PC-3 (cell line): Measurements from ENCODE around the gene UACA.

ENCODE experiments used
- CTCF ChIP-seq: fragments of 300-600 bp; sonication (generic); conservative IDR thresholded peaks from 2 replicates; pipeline ENCODE4 v1.5.1; 2017; ENCODE audit warnings: antibody characterized with exemption, low read depth, mild to moderate bottlenecking, low read length
- EZH2 ChIP-seq: fragments of 300-600 bp; sonication (generic); IDR thresholded peaks from one replicate; pipeline ENCODE4 v1.6.1; 2017; ENCODE audit warnings: antibody characterized with exemption, mild to moderate bottlenecking, low read length; ENCODE audit not compliant: unreplicated experiment
- EZH2phosphoT487 ChIP-seq: fragments of 300-600 bp; sonication (generic); IDR thresholded peaks from 2 replicates; pipeline ENCODE4 v1.6.1; 2018; ENCODE audit warnings: mild to moderate bottlenecking, antibody characterized with exemption, low read length, borderline replicate concordance

- TF ChIP-seq CTCF, result no peak
- TF ChIP-seq EZH2phosphoT487, result no peak
- no peak for TF ChIP-seq EZH2
These were observed 75.9 kb downstream of the UACA start for GRCh38 chr15:70687482-70687881.
